SK-N-SH (cell line): ENCODE measurements around the gene TROAP. TPM values are rescaled to one million over a fixed set of nuclear protein-coding genes. Genes with fewer than 3 reads are reported as not detected.

Experiments used
- CTCF ChIA-PET: fragments of 300-600, 350-600 bp; formaldehyde crosslinking; extraction: SDS; loops from one replicate; lab custom pipeline; 2021; lab: Yijun Ruan, JAX
- POLR2A ChIA-PET: fragments of 350-600 bp; sonication (Branson Sonifier 250); formaldehyde crosslinking; extraction: SDS; loops from one replicate; lab custom pipeline; 2020; ENCODE audit warnings: antibody characterized with exemption, inconsistent platforms; lab: Yijun Ruan, JAX
- DNase-seq: peaks from one replicate; pipeline ENCODE4 v3.0.0; 2012
- H2AFZ ChIP-seq: fragments of 200-600 bp; sonication (generic); 2 replicates; pipeline ENCODE4 v1.8.1; 2016; ENCODE audit warnings: antibody characterized with exemption, mild to moderate bottlenecking, low read depth
- H3F3A ChIP-seq: fragments of 200-600 bp; sonication (generic); replicated peaks from 2 replicates; pipeline ENCODE3; 2016; ENCODE audit warnings: antibody characterized with exemption, mild to moderate bottlenecking; ENCODE audit not compliant: insufficient read depth
- H3K27ac ChIP-seq, 2 experiments: fragments of 200-500 bp in 1 of 2; fragments of 200-600 bp in 1 of 2; sonication (Bioruptor generic) in 1 of 2; sonication (generic), shearing (Covaris generic) in 1 of 2; 2 replicates each; pipeline versions ENCODE4 v1.5.1 to v1.6.1; 2014 to 2016; ENCODE audit warnings: low read depth in 2 of 2, inconsistent platforms in 1 of 2, low read length in 1 of 2, mild to moderate bottlenecking in 1 of 2, mixed read lengths in 1 of 2
- H3K27me3 ChIP-seq: fragments of 200-600 bp; sonication (generic), shearing (Covaris generic); 2 replicates; pipeline ENCODE4 v1.6.1; 2016; ENCODE audit warnings: mixed run types; ENCODE audit not compliant: insufficient read depth
- H3K36me3 ChIP-seq, 2 experiments: fragments of 200-500 bp in 1 of 2; fragments of 200-600 bp in 1 of 2; sonication (Bioruptor generic) in 1 of 2; sonication (generic) in 1 of 2; replicated peaks in 1 of 2; 2 replicates each; pipeline versions ENCODE3 to v1.5.1; 2014 to 2016; ENCODE audit warnings: low read length in 1 of 2, mild to moderate bottlenecking in 1 of 2; ENCODE audit not compliant: insufficient read depth in 2 of 2, control insufficient read depth in 1 of 2
- H3K4me1 ChIP-seq, 2 experiments: fragments of 200-500 bp in 1 of 2; fragments of 200-600 bp in 1 of 2; sonication (Bioruptor generic) in 1 of 2; sonication (generic), shearing (Covaris generic) in 1 of 2; 2 replicates each; pipeline versions ENCODE4 v1.5.1 to v1.6.1; 2014 to 2016; ENCODE audit warnings: low read depth in 1 of 2, low read length in 1 of 2, mixed run types in 1 of 2; ENCODE audit not compliant: insufficient read depth in 2 of 2, control insufficient read depth in 1 of 2
- H3K4me2 ChIP-seq: fragments of 200-600 bp; sonication (generic), shearing (Covaris generic); 2 replicates; pipeline ENCODE4 v1.6.1; 2017; ENCODE audit warnings: mixed run types
- H3K4me3 ChIP-seq, 2 experiments: fragments of 200-500 bp in 1 of 2; fragments of 200-600 bp in 1 of 2; sonication (Bioruptor generic) in 1 of 2; sonication (generic), shearing (Covaris generic) in 1 of 2; 2 replicates each; pipeline versions ENCODE4 v1.5.1 to v1.8.1; 2014 to 2016; ENCODE audit warnings: low read depth in 2 of 2, inconsistent platforms in 1 of 2, low read length in 1 of 2, mild to moderate bottlenecking in 1 of 2, mixed read lengths in 1 of 2, moderate library complexity in 1 of 2
- H3K79me2 ChIP-seq: fragments of 200-600 bp; sonication (generic); 2 replicates; pipeline ENCODE4 v1.8.1; 2017; ENCODE audit warnings: mild to moderate bottlenecking; ENCODE audit not compliant: insufficient read depth
- H3K9ac ChIP-seq: fragments of 200-600 bp; sonication (generic); 2 replicates; pipeline ENCODE4 v1.6.1; 2017; ENCODE audit warnings: mixed run types
- H3K9me2 ChIP-seq: fragments of 200-600 bp; sonication (generic); 2 replicates; pipeline ENCODE4 v1.6.1; 2017; ENCODE audit warnings: mixed run types
- H3K9me3 ChIP-seq: fragments of 200-600 bp; sonication (generic); 2 replicates; pipeline ENCODE4 v1.6.1; 2017; ENCODE audit warnings: mixed run types, mild to moderate bottlenecking, moderate library complexity
- H4K20me1 ChIP-seq: fragments of 200-600 bp; sonication (generic); 2 replicates; pipeline ENCODE4 v1.6.1; 2017; ENCODE audit warnings: mild to moderate bottlenecking, mixed run types; ENCODE audit not compliant: insufficient read depth
- CHD2 ChIP-seq: fragments of 150-350 bp; IDR thresholded peaks from 2 replicates; pipeline ENCODE4 v1.6.1; 2018; ENCODE audit warnings: low read length; ENCODE audit not compliant: partially characterized antibody
- ELF1 ChIP-seq: IDR thresholded peaks from 2 replicates; pipeline ENCODE4 v1.4.0; 2012
- FOSL2 ChIP-seq: IDR thresholded peaks from 2 replicates; pipeline ENCODE4 v1.4.0; 2012; ENCODE audit warnings: low read depth, mild to moderate bottlenecking, moderate library complexity, borderline replicate concordance
- GABPA ChIP-seq: IDR thresholded peaks from 2 replicates; pipeline ENCODE4 v1.4.0; 2012; ENCODE audit warnings: low read depth, mild to moderate bottlenecking
- NFIC ChIP-seq: IDR thresholded peaks from 2 replicates; pipeline ENCODE4 v1.4.0; 2012; ENCODE audit warnings: borderline replicate concordance
- POLR2AphosphoS5 ChIP-seq: IDR thresholded peaks from 2 replicates; pipeline ENCODE4 v1.6.1; 2012; ENCODE audit warnings: low read depth, low read length
- RAD21 ChIP-seq: IDR thresholded peaks from 2 replicates; pipeline ENCODE4 v1.6.1; 2012; ENCODE audit warnings: mild to moderate bottlenecking, low read length
- REST ChIP-seq: IDR thresholded peaks from 2 replicates; pipeline ENCODE4 v1.6.1; 2012; ENCODE audit warnings: mild to moderate bottlenecking, low read depth, low read length, moderate library complexity
- SMC3 ChIP-seq: IDR thresholded peaks from 2 replicates; pipeline ENCODE4 v1.6.1; 2012; ENCODE audit warnings: low read depth, low read length, improper control_type of control experiment
- TCF12 ChIP-seq: IDR thresholded peaks from 2 replicates; pipeline ENCODE4 v1.4.0; 2012
- USF1 ChIP-seq: IDR thresholded peaks from 2 replicates; pipeline ENCODE4 v1.4.0; 2012; ENCODE audit warnings: low read depth, borderline replicate concordance
- WGBS: methylation state at CpG from one replicate; pipeline ENCODE4 v1.1.6; 2017; ENCODE audit warnings: low lambda C conversion rate; 5-methylcytosine and 5-hydroxymethylcytosine counted together
- polyA plus RNA-seq, 3 experiments: library from polyadenylated mRNA; depleted of rRNA; stranded (reverse); fragments of >200 nt; gene quantifications; 2 replicates each; pipeline ENCODE4 v1.2.3, GENCODE V29; 2012

The TROAP gene
- polyA plus RNA-seq, 1 of the 3 experiments (the other 2 are of a cell fraction) = 26.2 TPM

GRCh38 chr12:49366096-49366651 is 43.1 kb downstream of the TROAP start:
- H3K4me3 ChIP-seq = peak overlapping the region; percentile 79 to 91
- TF ChIP-seq NFIC (no peak), POLR2AphosphoS5 (no peak), TCF12 (no peak), REST (no peak), SMC3 (0 out of 2 replicates have a peak, but pooled peaks have one; percentile 2), USF1 (0 out of 2 replicates have a peak, but pooled peaks have one; percentile 14), FOSL2 (no peak), GABPA (no peak), CHD2 (no peak), ELF1 (no peak), RAD21 (no peak)
- peaks cover 3 to 6% of the 10 kb centered on the region in 2 experiments; a peak in 3 of 4 replicates for H3K4me1 ChIP-seq
- ChIA-PET POLR2A (interaction anchor here (1.2 to 1.6 kb wide), 7 partner anchors 8 to 236 kb away, joined by 3 to 11 read pairs (median 5); partner anchors contain the start of gene TUBA1B), CTCF (interaction anchor here (0.6 to 16.8 kb wide), 12 partner anchors 8 to 214 kb away, joined by 3 to 617 read pairs (median 7); partner anchors contain the start of genes C1QL4, DNAJC22 and TROAP)
- no peaks in the 10 kb centered on the region for H3K9me3 ChIP-seq
- WGBS = 21% methylated on average over 37 of the region's 38 CpGs
- no peaks in the 10 kb centered on the region for H3K9me2 ChIP-seq
- H3K9ac ChIP-seq = peak overlapping the region; percentile 98
- peaks cover 0 to 10% of the 10 kb centered on the region in 2 experiments for H3K36me3 ChIP-seq
- DNase-seq = peak; percentile 74
- peak overlapping the region; percentile 82 for H3K4me2 ChIP-seq
- H3K27ac ChIP-seq = peak overlapping the region; percentile 90 to 95
- no peaks in the 10 kb centered on the region for H3K27me3 ChIP-seq
- H3F3A ChIP-seq = peaks cover 31% of the 10 kb centered on the region
- H4K20me1 ChIP-seq = peaks cover 22% of the 10 kb centered on the region
- H2AFZ ChIP-seq = peak overlapping the region; percentile 72
- peaks cover 43% of the 10 kb centered on the region for H3K79me2 ChIP-seq
